Pulmonary artery endothelial cell (primary cell): ENCODE results near the gene SERF1A. TPM values are rescaled to one million over a fixed set of nuclear protein-coding genes. Genes with fewer than 3 reads are reported as not detected.
"Not testable (repeated sequence)": the region's sequence is repeated elsewhere in the genome, so short reads cannot be mapped to it uniquely, and the experiment has no call there.

Experiments used
- DNase-seq: peaks from one replicate; pipeline ENCODE4 v3.0.0-alpha.2; 2011; ENCODE audit warnings: low read depth, low spot score
- total RNA-seq: library from RNA; depleted of rRNA; stranded (reverse); fragments of >200 nt; gene quantifications from 2 replicates; pipeline ENCODE4 v1.2.3, GENCODE V29; 2014

SERF1A gene
- total RNA-seq: 1.8 and 2.3 TPM in 2 replicates

- not testable (repeated sequence) for DNase-seq
Observed at GRCh38 chr5:70900533-70901271, at the start of gene SERF1A. Gene SERF1A (plus strand): TSS chr5:70900669. CDS start chr5:70900870, 201 bp downstream.

GRCh38 chr5:70866778-70867177 lies 33.7 kb upstream of the SERF1A start:
- not testable (repeated sequence) for DNase-seq

GRCh38 chr5:70870626-70871025 lies 29.8 kb upstream of the SERF1A start:
- not testable (repeated sequence) for DNase-seq

GRCh38 chr5:70896076-70896475 lies 4.4 kb upstream of the SERF1A start:
- DNase-seq: not testable (repeated sequence)

GRCh38 chr5:70901272-70901571 lies 753 bp downstream of the SERF1A start:
- not testable (repeated sequence) for DNase-seq

- not testable (repeated sequence) for DNase-seq
Observed at GRCh38 chr5:70906624-70907023, 6.2 kb downstream of the SERF1A start.

- DNase-seq: not testable (repeated sequence)
Observed at GRCh38 chr5:70916829-70917228, 16.4 kb downstream of the SERF1A start.

GRCh38 chr5:70925211-70925562 lies 24.7 kb downstream of the SERF1A start:
- DNase-seq: not testable (repeated sequence)

- not testable (repeated sequence) for DNase-seq
Observed at GRCh38 chr5:70931709-70932368, 31.4 kb downstream of the SERF1A start.

- DNase-seq: not testable (repeated sequence)
Observed at GRCh38 chr5:70932560-70932959, 32.1 kb downstream of the SERF1A start.

GRCh38 chr5:70953068-70953467 lies 52.6 kb downstream of the SERF1A start:
- not testable (repeated sequence) for DNase-seq

Other genes starting within 250 kb of the SERF1A start
- gene SMN1, start 24.4 kb downstream of the SERF1A start, total RNA-seq: 31.7 and 38.4 TPM in 2 replicates
- gene NAIP, start 124.7 kb downstream of the SERF1A start, total RNA-seq: 1.2 and 1.5 TPM in 2 replicates
- 13.1 and 15.0 TPM in 2 replicates for gene GTF2H2, start 167.0 kb downstream of the SERF1A start, total RNA-seq